H1 (cell line): ENCODE data around the gene SSTR3. TPM values are rescaled to one million over a fixed set of nuclear protein-coding genes. Genes with fewer than 3 reads are reported as not detected.

Source experiments
- CTCF ChIA-PET: fragments of 300-600 bp; sonication (Branson Sonifier 250); formaldehyde crosslinking; loops from one replicate; lab custom pipeline; 2021; ENCODE audit not compliant: partially characterized antibody; lab: Charles Lee
- POLR2A ChIA-PET: fragments of 300-600 bp; sonication (Branson Sonifier 250); formaldehyde crosslinking; loops from one replicate; lab custom pipeline; 2021; ENCODE audit warnings: inconsistent platforms; ENCODE audit not compliant: partially characterized antibody; lab: Charles Lee
- DNase-seq, 2 experiments: peaks; one replicate each; pipeline versions ENCODE4 v3.0.0 to v3.0.0-alpha.2; 2010 to 2022; ENCODE audit warnings: low spot score in 2 of 2, low read depth in 1 of 2, mixed read lengths in 1 of 2
- FAIRE-seq: peaks from 2 replicates; lab custom pipeline; 2011; peaks lifted over from hg19 to GRCh38; lab: Jason Lieb, UNC
- H2AFZ ChIP-seq: 2 replicates; pipeline ENCODE4 v1.8.1; 2012; ENCODE audit warnings: low read length, inconsistent platforms
- H2AK5ac ChIP-seq: 2 replicates; pipeline ENCODE4 v1.6.1; 2013; ENCODE audit warnings: low read depth, low read length
- H2BK120ac ChIP-seq: replicated peaks from 2 replicates; pipeline ENCODE3; 2013; ENCODE audit warnings: low read depth, low read length, inconsistent platforms
- H2BK12ac ChIP-seq: 2 replicates; pipeline ENCODE4 v1.6.1; 2013; ENCODE audit warnings: low read depth, low read length
- H2BK15ac ChIP-seq: 2 replicates; pipeline ENCODE4 v1.6.1; 2013; ENCODE audit warnings: low read length
- H2BK20ac ChIP-seq: 2 replicates; pipeline ENCODE4 v1.6.1; 2013; ENCODE audit warnings: low read length
- H2BK5ac ChIP-seq: 2 replicates; pipeline ENCODE4 v1.6.1; 2013; ENCODE audit warnings: low read depth, low read length
- H3K14ac ChIP-seq: 2 replicates; pipeline ENCODE4 v1.6.1; 2013; ENCODE audit warnings: inconsistent platforms; ENCODE audit not compliant: insufficient read length
- H3K18ac ChIP-seq: 2 replicates; pipeline ENCODE4 v1.6.1; 2013; ENCODE audit warnings: low read length; ENCODE audit errors: extremely low read depth
- H3K23ac ChIP-seq: 2 replicates; pipeline ENCODE4 v1.6.1; 2013; ENCODE audit warnings: inconsistent platforms; ENCODE audit not compliant: insufficient read length
- H3K23me2 ChIP-seq: 2 replicates; pipeline ENCODE4 v1.6.1; 2013; ENCODE audit warnings: low read depth, low read length
- H3K27ac ChIP-seq: 2 replicates; pipeline ENCODE4 v1.6.1; 2011; ENCODE audit warnings: low read depth, low read length, inconsistent platforms
- H3K27me3 ChIP-seq, 4 experiments: replicated peaks in 1 of 4; 1 replicate in 1 of 4; 2 replicates in 3 of 4; pipeline versions ENCODE4 v1.6.1 to v1.8.1; 2011 to 2013; ENCODE audit warnings: low read length in 3 of 4, mild to moderate bottlenecking in 3 of 4, inconsistent platforms in 2 of 4, mixed read lengths in 2 of 4, moderate library complexity in 1 of 4; ENCODE audit not compliant: control insufficient read depth in 3 of 4, insufficient read depth in 3 of 4; ENCODE audit errors: extremely low read depth in 1 of 4
- H3K36me3 ChIP-seq, 4 experiments: 2 replicates each; pipeline versions ENCODE4 v1.6.1 to v1.8.1; 2011 to 2013; ENCODE audit warnings: mild to moderate bottlenecking in 4 of 4, low read length in 3 of 4, moderate library complexity in 2 of 4, control low read depth in 1 of 4, inconsistent platforms in 1 of 4; ENCODE audit not compliant: insufficient read depth in 4 of 4, control insufficient read depth in 2 of 4
- H3K4ac ChIP-seq: replicated peaks from 2 replicates; pipeline ENCODE3; 2013; ENCODE audit warnings: low read length, low read depth, mixed read lengths, inconsistent platforms; ENCODE audit not compliant: insufficient read length
- H3K4me1 ChIP-seq, 4 experiments: replicated peaks in 1 of 4; 1 replicate in 1 of 4; 2 replicates in 3 of 4; pipeline versions ENCODE4 v1.6.1 to v1.8.1; 2011 to 2013; ENCODE audit warnings: low read length in 3 of 4, inconsistent platforms in 2 of 4, mixed read lengths in 1 of 4; ENCODE audit not compliant: insufficient read depth in 4 of 4, control insufficient read depth in 3 of 4
- H3K4me2 ChIP-seq, 2 experiments: 2 replicates each; pipeline versions ENCODE4 v1.6.1 to v1.8.1; 2011 to 2013; ENCODE audit warnings: low read depth in 2 of 2, low read length in 2 of 2, control low read depth in 1 of 2, inconsistent platforms in 1 of 2, mild to moderate bottlenecking in 1 of 2; ENCODE audit not compliant: insufficient read depth in 1 of 2
- H3K4me3 ChIP-seq, 4 experiments: fragments of 200-600, 300-600 bp in 1 of 4; sonication (generic), shearing (Covaris generic), sonication (Bioruptor Twin) in 1 of 4; 2 replicates each; pipeline versions ENCODE4 v1.5.1 to v1.8.1; 2011 to 2016; ENCODE audit warnings: low read length in 4 of 4, low read depth in 3 of 4, control low read depth in 2 of 4, inconsistent platforms in 2 of 4, mild to moderate bottlenecking in 2 of 4, mixed read lengths in 1 of 4, moderate library complexity in 1 of 4; ENCODE audit not compliant: insufficient read depth in 2 of 4; ENCODE audit errors: extremely low read depth in 1 of 4
- H3K56ac ChIP-seq: replicated peaks from 2 replicates; pipeline ENCODE3; 2013; ENCODE audit warnings: low read depth, mild to moderate bottlenecking, mixed read lengths, low read length, inconsistent platforms; ENCODE audit not compliant: insufficient read length
- H3K79me1 ChIP-seq: 2 replicates; pipeline ENCODE4 v1.6.1; 2013; ENCODE audit warnings: low read depth, low read length, control low read depth
- H3K79me2 ChIP-seq, 2 experiments: 2 replicates each; pipeline versions ENCODE4 v1.6.1 to v1.8.1; 2012 to 2013; ENCODE audit warnings: low read length in 2 of 2, mild to moderate bottlenecking in 2 of 2, inconsistent platforms in 1 of 2; ENCODE audit not compliant: insufficient read depth in 2 of 2, control insufficient read depth in 1 of 2
- H3K9ac ChIP-seq, 4 experiments: replicated peaks in 1 of 4; 1 replicate in 1 of 4; 2 replicates in 3 of 4; pipeline versions ENCODE4 v1.6.1 to v1.8.1; 2011 to 2013; ENCODE audit warnings: low read depth in 3 of 4, low read length in 3 of 4, control low read depth in 2 of 4, mild to moderate bottlenecking in 2 of 4, moderate library complexity in 2 of 4, inconsistent platforms in 1 of 4; ENCODE audit errors: extremely low read depth in 1 of 4
- H3K9me3 ChIP-seq, 2 experiments: 2 replicates each; pipeline versions ENCODE4 v1.6.1 to v1.8.1; 2012 to 2013; ENCODE audit warnings: mild to moderate bottlenecking in 2 of 2, moderate library complexity in 2 of 2, control low read depth in 1 of 2, inconsistent platforms in 1 of 2, low read depth in 1 of 2, low read length in 1 of 2, mixed read lengths in 1 of 2; ENCODE audit not compliant: insufficient read depth in 2 of 2
- H4K20me1 ChIP-seq, 2 experiments: replicated peaks in 1 of 2; 2 replicates each; pipeline versions ENCODE3 to v1.8.1; 2011 to 2013; ENCODE audit warnings: inconsistent platforms in 2 of 2, low read length in 2 of 2, mild to moderate bottlenecking in 1 of 2; ENCODE audit not compliant: insufficient read depth in 2 of 2, control insufficient read depth in 1 of 2
- H4K5ac ChIP-seq: 2 replicates; pipeline ENCODE4 v1.6.1; 2013; ENCODE audit warnings: low read length, low read depth, mixed read lengths, inconsistent platforms; ENCODE audit not compliant: insufficient read length
- H4K8ac ChIP-seq: 2 replicates; pipeline ENCODE4 v1.8.0; 2013; ENCODE audit warnings: mild to moderate bottlenecking, moderate library complexity, low read length, inconsistent platforms; ENCODE audit not compliant: insufficient read depth; ENCODE audit errors: extremely low read depth
- H4K91ac ChIP-seq: replicated peaks from 2 replicates; pipeline ENCODE3; 2013; ENCODE audit warnings: low read length, mixed read lengths, inconsistent platforms; ENCODE audit not compliant: insufficient read length
- WGBS, 2 experiments: shearing (Covaris generic) in 1 of 2; methylation state at CpG; one replicate each; pipeline versions ENCODE4 v1.1.6 to v1.1.7; 2013 to 2015; ENCODE audit warnings: low lambda C conversion rate in 2 of 2, mixed read lengths in 2 of 2, inconsistent platforms in 1 of 2, low coverage in 1 of 2, missing lambda C conversion rate in 1 of 2; ENCODE audit not compliant: insufficient replicate concordance in 2 of 2, insufficient coverage in 1 of 2, insufficient read length in 1 of 2; ENCODE audit errors: extremely low coverage in 1 of 2, missing lambda C conversion rate in 1 of 2; 5-methylcytosine and 5-hydroxymethylcytosine counted together
- polyA plus RNA-seq, 7 experiments: library from polyadenylated mRNA; depleted of rRNA in 3 of 7; stranded (reverse) in 5 of 7; unstranded in 2 of 7; fragments of >200 nt in 5 of 7; fragments of 200-250 nt in 2 of 7; gene quantifications; 1 replicate in 5 of 7; 2 replicates in 1 of 7; 4 replicates in 1 of 7; pipeline versions ENCODE4 v1.2.1 to v1.2.3, GENCODE V29; 2011 to 2013; ENCODE audit warnings: missing spikeins in 2 of 7, mixed read lengths in 2 of 7
- total RNA-seq: library from RNA; stranded (reverse); fragmentation: NEBNext Ultra II Directional; extraction: Animal tissue kit (Norgen Biotek cat#: 25700); gene quantifications from 2 replicates; pipeline ENCODE4 v1.2.1, GENCODE V29; 2021

Gene SSTR3
- total and polyA plus RNA-seq, 2 of the 8 experiments (the other 6 are each of a cell fraction or from before 2014, with no cell fraction given): 0.22 to 0.77 TPM

- H3K23me2 ChIP-seq: no peaks in the 10 kb centered on the region
- no peaks in the 10 kb centered on the region for H3K36me3 ChIP-seq
- no peak overlapping the region for H3K4ac ChIP-seq
- no peak overlapping the region for H2AK5ac ChIP-seq
- no peak overlapping the region for H3K4me2 ChIP-seq
- H2BK5ac ChIP-seq: no peak overlapping the region
- no peak overlapping the region for H2BK20ac ChIP-seq
- H3K79me1 ChIP-seq: no peaks in the 10 kb centered on the region
- H3K27me3 ChIP-seq: no peaks in the 10 kb centered on the region; a peak in 2 of 7 replicates
- no peak overlapping the region for H3K23ac ChIP-seq
- no peak overlapping the region for H3K56ac ChIP-seq
- no peak overlapping the region for H2BK120ac ChIP-seq
- 94% methylated on average over 4 of the region's 5 CpGs; no CpG with 5 or more reads in 1 of the 2 experiments for WGBS, 2 experiments
- no peak overlapping the region for H2BK15ac ChIP-seq
- no peak overlapping the region for H4K8ac ChIP-seq
- FAIRE-seq (no peak), DNase-seq (no peak)
- peaks cover 0 to 9% (median 2%) of the 10 kb centered on the region in 4 experiments; a peak in 3 of 7 replicates for H3K4me1 ChIP-seq
- ChIA-PET POLR2A (no interaction called here), CTCF (interaction anchor here (1.5 to 7.9 kb wide), 6 partner anchors 8 to 85 kb away, joined by 4 to 77 read pairs (median 12); partner anchors contain the start of gene IL2RB)
- H3K14ac ChIP-seq: no peak overlapping the region
- no peaks in the 10 kb centered on the region for H4K20me1 ChIP-seq
- no peaks in the 10 kb centered on the region for H3K79me2 ChIP-seq
- H3K4me3 ChIP-seq: no peak overlapping the region
- H3K9ac ChIP-seq: no peak overlapping the region
- no peak overlapping the region for H2BK12ac ChIP-seq
- H2AFZ ChIP-seq: no peak overlapping the region
- no peak overlapping the region for H4K91ac ChIP-seq
- H3K18ac ChIP-seq: no peak overlapping the region
- no peak overlapping the region for H4K5ac ChIP-seq
- no peak overlapping the region for H3K27ac ChIP-seq
- peaks cover 5% of the 10 kb centered on the region in 2 experiments; a peak in 2 of 4 replicates for H3K9me3 ChIP-seq
Measured at GRCh38 chr22:37164505-37164887, 47.8 kb downstream of the SSTR3 start.
